ENCODE data around the gene BCOR.
A peak's percentile ranks its signal among the peaks of the same experiment; 100 is the strongest.

BCOR gene

DNA sequence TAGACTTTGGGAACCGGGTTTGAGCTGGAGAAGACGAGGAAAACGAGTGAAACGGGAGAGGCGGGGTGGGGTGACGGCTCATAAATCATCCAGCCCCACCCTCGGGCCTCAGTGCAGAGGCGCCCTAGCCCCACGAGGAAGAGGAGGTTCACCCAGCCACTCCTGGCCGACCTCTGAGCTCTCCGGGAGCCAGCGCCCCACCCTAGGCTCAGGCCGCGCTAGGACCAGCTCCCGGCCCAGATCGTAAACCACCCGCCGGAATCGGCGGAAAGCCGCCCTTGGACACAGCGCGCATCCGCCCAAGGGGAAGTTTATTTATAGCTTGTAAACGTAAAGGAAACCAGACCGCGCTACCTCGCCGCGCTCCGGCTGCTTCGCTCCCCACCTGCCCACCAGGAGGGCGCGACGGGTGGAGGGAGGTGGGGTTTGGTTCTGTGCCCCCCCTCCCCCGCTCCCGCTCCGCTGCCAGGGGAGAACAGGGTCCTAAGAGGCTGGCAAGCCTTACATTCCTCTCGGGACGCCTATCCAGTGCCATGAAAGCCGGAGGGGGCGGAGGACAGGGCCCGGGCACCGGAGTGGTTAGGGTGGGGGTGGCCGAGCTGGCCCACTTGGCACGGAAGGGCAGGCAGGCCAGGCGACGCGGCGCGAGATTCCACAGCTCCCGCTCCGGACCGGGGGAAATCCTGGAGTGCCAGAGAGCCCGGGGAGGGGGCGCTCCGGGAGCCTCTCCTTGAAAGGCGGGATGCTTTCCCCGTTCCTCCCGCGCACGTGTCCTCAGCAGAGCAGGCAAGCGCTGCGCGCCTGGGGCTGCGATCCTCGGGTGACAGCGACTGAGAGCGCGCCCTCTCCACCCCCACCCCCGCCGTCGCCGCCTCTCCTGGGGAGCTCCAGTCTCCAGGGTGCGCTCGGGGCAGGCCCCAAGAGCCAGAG, 84.2 kb downstream of the BCOR start:
- Histone ChIP-seq H3K36me3 (ENCODE audit: low read length) (no peaks in the 10 kb centered on the region), H3K4me3 (ENCODE audit: insufficient read depth, low read length, poor library complexity, severe bottlenecking) (peak overlapping the region; percentile 45), H3K79me2 (ENCODE audit: insufficient read depth, low read length) (no peaks in the 10 kb centered on the region), H3K9me3 (ENCODE audit: insufficient read depth, low read length) (no peaks in the 10 kb centered on the region), H3F3A (ENCODE audit: insufficient read depth) (no peaks in the 10 kb centered on the region), H3K9me2 (replicated peaks; ENCODE audit: insufficient read depth, low read length) (no peaks in the 10 kb centered on the region), H3K27me3 (ENCODE audit: low read length) (no peaks in the 10 kb centered on the region), H2AFZ (ENCODE audit: low read depth, low read length, severe bottlenecking) (no peak overlapping the region), H3K9ac (ENCODE audit: low read length) (peak overlapping the region; percentile 44), H3K27ac (ENCODE audit: low read depth, low read length) (no peak overlapping the region), H3K4me2 (ENCODE audit: low read depth, low read length, poor library complexity, severe bottlenecking) (peak overlapping the region; percentile 63), H4K20me1 (ENCODE audit: low read depth, low read length) (no peaks in the 10 kb centered on the region)
- TF ChIP-seq, protein P1, sequence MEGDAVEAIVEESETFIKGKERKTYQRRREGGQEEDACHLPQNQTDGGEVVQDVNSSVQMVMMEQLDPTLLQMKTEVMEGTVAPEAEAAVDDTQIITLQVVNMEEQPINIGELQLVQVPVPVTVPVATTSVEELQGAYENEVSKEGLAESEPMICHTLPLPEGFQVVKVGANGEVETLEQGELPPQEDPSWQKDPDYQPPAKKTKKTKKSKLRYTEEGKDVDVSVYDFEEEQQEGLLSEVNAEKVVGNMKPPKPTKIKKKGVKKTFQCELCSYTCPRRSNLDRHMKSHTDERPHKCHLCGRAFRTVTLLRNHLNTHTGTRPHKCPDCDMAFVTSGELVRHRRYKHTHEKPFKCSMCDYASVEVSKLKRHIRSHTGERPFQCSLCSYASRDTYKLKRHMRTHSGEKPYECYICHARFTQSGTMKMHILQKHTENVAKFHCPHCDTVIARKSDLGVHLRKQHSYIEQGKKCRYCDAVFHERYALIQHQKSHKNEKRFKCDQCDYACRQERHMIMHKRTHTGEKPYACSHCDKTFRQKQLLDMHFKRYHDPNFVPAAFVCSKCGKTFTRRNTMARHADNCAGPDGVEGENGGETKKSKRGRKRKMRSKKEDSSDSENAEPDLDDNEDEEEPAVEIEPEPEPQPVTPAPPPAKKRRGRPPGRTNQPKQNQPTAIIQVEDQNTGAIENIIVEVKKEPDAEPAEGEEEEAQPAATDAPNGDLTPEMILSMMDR (IDR thresholded peaks at IDR 0.05; ENCODE audit: insufficient read depth, low read length, poor library complexity, severe bottlenecking): no peak
- no peak for TF ChIP-seq EZH2phosphoT487 (conservative IDR thresholded peaks at IDR 0.05; ENCODE audit: low read length)

DNA sequence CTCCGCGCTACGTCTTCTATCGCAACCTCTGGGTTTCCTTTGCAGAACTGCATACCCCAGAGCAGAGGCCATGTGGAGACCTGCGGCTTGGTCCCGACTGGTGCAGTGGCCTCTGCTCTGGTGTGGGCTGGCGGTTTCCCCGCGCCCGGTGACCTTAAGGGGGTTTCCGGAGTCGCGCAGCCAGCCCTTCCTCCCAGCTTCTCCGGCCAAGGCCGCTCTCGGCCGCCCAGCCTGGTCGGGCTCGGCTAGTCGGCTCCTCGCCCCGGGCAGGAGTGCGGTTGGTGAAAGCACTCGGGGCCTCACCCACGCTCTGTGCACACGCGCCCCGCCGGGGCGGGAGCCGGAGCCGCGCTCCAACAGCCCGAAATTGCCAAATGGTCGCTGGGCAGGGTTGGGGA, 84.9 kb downstream of the BCOR start:
- Histone ChIP-seq H3F3A (ENCODE audit: insufficient read depth) (no peaks in the 10 kb centered on the region), H3K36me3 (ENCODE audit: low read length) (no peaks in the 10 kb centered on the region), H3K9ac (ENCODE audit: low read length) (no peak overlapping the region), H3K4me3 (ENCODE audit: insufficient read depth, low read length, poor library complexity, severe bottlenecking) (no peak overlapping the region), H3K9me3 (ENCODE audit: insufficient read depth, low read length) (no peaks in the 10 kb centered on the region), H3K27me3 (ENCODE audit: low read length) (no peaks in the 10 kb centered on the region), H2AFZ (ENCODE audit: low read depth, low read length, severe bottlenecking) (no peak overlapping the region), H4K20me1 (ENCODE audit: low read depth, low read length) (no peaks in the 10 kb centered on the region), H3K9me2 (replicated peaks; ENCODE audit: insufficient read depth, low read length) (no peaks in the 10 kb centered on the region), H3K79me2 (ENCODE audit: insufficient read depth, low read length) (no peaks in the 10 kb centered on the region), H3K4me2 (ENCODE audit: low read depth, low read length, poor library complexity, severe bottlenecking) (peak overlapping the region; percentile 63), H3K27ac (ENCODE audit: low read depth, low read length) (no peak overlapping the region)
- TF ChIP-seq, protein P1 (IDR thresholded peaks at IDR 0.05; ENCODE audit: insufficient read depth, low read length, poor library complexity, severe bottlenecking): no peak

DNA sequence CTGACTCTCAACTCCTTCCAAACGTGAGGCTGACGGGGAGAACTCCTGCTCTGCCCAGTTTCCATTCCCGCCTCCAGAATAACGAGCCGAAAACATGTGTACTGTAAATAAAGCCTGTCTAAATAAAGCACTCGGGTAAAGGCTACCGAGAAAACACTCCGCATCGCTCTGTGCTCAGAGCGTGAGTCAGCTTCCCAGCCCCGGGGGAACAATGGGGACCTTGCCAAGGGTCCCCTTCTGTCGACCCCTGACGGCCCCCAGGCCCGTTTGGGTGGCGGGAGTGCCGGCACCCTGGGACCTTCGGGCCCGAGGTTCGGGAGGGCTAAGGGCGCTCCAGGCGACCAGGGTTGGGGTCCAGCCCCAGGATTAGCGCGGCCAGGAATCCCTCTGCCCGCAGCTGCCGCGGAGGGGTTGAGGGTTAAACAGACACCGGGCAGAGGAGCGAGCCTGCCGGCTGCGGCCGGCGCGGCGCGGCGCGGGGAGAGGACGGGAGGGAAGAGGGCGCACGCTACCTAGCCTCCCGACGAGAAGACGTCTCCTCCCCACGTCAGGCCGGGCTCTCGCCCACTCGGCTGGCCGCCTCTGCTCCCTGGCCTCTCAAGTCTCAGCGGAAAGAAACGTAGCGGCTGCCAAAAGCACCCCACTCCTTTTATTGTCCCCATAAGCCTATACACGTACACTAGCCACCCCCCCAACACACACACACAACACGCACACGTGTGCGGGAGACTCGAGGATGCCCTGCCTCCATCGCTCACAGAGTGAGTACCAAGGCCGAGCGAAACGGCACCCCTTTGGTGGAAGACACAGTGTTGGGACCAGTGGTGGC, 85.5 kb downstream of the BCOR start:
- H3K27me3 ChIP-seq (ENCODE audit: low read length): no peaks in the 10 kb centered on the region

More for the DNA sequence above, 85.5 kb downstream of the BCOR start:
- H3K9me3 ChIP-seq (ENCODE audit: insufficient read depth, low read length): no peaks in the 10 kb centered on the region
- no peaks in the 10 kb centered on the region for H3K9me2 ChIP-seq (replicated peaks; ENCODE audit: insufficient read depth, low read length)
- H3K4me2 ChIP-seq (ENCODE audit: low read depth, low read length, poor library complexity, severe bottlenecking): no peak overlapping the region
- H3K27ac ChIP-seq (ENCODE audit: low read depth, low read length): no peak overlapping the region
- no peaks in the 10 kb centered on the region for H4K20me1 ChIP-seq (ENCODE audit: low read depth, low read length)
- TF ChIP-seq EZH2phosphoT487 (conservative IDR thresholded peaks at IDR 0.05; ENCODE audit: low read length): no peak
- TF ChIP-seq, protein P1 (IDR thresholded peaks at IDR 0.05; ENCODE audit: insufficient read depth, low read length, poor library complexity, severe bottlenecking): no peak
- no peak overlapping the region for H2AFZ ChIP-seq (ENCODE audit: low read depth, low read length, severe bottlenecking)
- H3K9ac ChIP-seq (ENCODE audit: low read length): no peak overlapping the region
- H3K79me2 ChIP-seq (ENCODE audit: insufficient read depth, low read length): no peaks in the 10 kb centered on the region
- H3F3A ChIP-seq (ENCODE audit: insufficient read depth): no peaks in the 10 kb centered on the region
- no peak overlapping the region for H3K4me3 ChIP-seq (ENCODE audit: insufficient read depth, low read length, poor library complexity, severe bottlenecking)
- H3K36me3 ChIP-seq (ENCODE audit: low read length): no peaks in the 10 kb centered on the region
